HEK293 (cell line): Measurements from ENCODE around the gene TIAL1.
A peak's percentile ranks its signal among the peaks of the same experiment; 100 is the strongest.

ENCODE experiments used
- BCL11B ChIP-seq: fragments of 450-650 bp; formaldehyde crosslinking; IDR thresholded peaks from 2 replicates; pipeline ENCODE4 v1.5.1; 2016; ENCODE audit warnings: low read depth, missing biosample characterization, missing genetic modification characterization
- HOXC10 ChIP-seq: sonication (generic); formaldehyde crosslinking; IDR thresholded peaks from 2 replicates; pipeline ENCODE4 v1.8.1; 2023; ENCODE audit warnings: mild to moderate bottlenecking, missing genetic modification reagents
- IKZF3 ChIP-seq: fragments of 450-650 bp; IDR thresholded peaks from 2 replicates; pipeline ENCODE4 v1.5.0; 2018; ENCODE audit warnings: missing biosample characterization, mild to moderate bottlenecking, missing genetic modification characterization, moderate library complexity
- KLF10 ChIP-seq: fragments of 450-650 bp; IDR thresholded peaks from 2 replicates; pipeline ENCODE4 v1.5.1; 2018; ENCODE audit warnings: missing biosample characterization, mild to moderate bottlenecking, missing genetic modification characterization
- KLF16 ChIP-seq: fragments of 450-650 bp; formaldehyde crosslinking; IDR thresholded peaks from 2 replicates; pipeline ENCODE4 v1.5.1; 2017; ENCODE audit warnings: missing biosample characterization, missing genetic modification characterization
- REPIN1 ChIP-seq: fragments of 450-650 bp; formaldehyde crosslinking; IDR thresholded peaks from 2 replicates; pipeline ENCODE4 v1.5.1; 2017; ENCODE audit warnings: missing biosample characterization, missing genetic modification characterization, low read depth
- SCRT2 ChIP-seq: fragments of 450-650 bp; formaldehyde crosslinking; IDR thresholded peaks from 2 replicates; pipeline ENCODE4 v1.5.1; 2016; ENCODE audit warnings: missing biosample characterization, missing genetic modification characterization
- SP2 ChIP-seq: fragments of 450-650 bp; formaldehyde crosslinking; IDR thresholded peaks from 2 replicates; pipeline ENCODE4 v1.5.1; 2016; ENCODE audit warnings: missing biosample characterization, missing genetic modification characterization
- TCF7L2 ChIP-seq: IDR thresholded peaks from 2 replicates; pipeline ENCODE4 v1.6.1; 2011; ENCODE audit warnings: low read depth, mild to moderate bottlenecking, inconsistent platforms, low read length, moderate library complexity, borderline replicate concordance
- ZBTB10 ChIP-seq: fragments of 450-650 bp; formaldehyde crosslinking; IDR thresholded peaks from 2 replicates; pipeline ENCODE4 v1.5.1; 2016; ENCODE audit warnings: missing biosample characterization, missing genetic modification characterization
- ZBTB21 ChIP-seq: fragments of 450-650 bp; formaldehyde crosslinking; IDR thresholded peaks from 2 replicates; pipeline ENCODE4 v1.5.1; 2017; ENCODE audit warnings: missing biosample characterization, missing genetic modification characterization
- ZBTB6 ChIP-seq: fragments of 450-650 bp; formaldehyde crosslinking; IDR thresholded peaks from 2 replicates; pipeline ENCODE4 v1.5.1; 2017; ENCODE audit warnings: missing biosample characterization, missing genetic modification characterization
- ZEB2 ChIP-seq: fragments of 450-650 bp; formaldehyde crosslinking; IDR thresholded peaks from 2 replicates; pipeline ENCODE4 v1.5.1; 2016; ENCODE audit warnings: missing biosample characterization, missing genetic modification characterization
- ZNF175 ChIP-seq: fragments of 450-650 bp; formaldehyde crosslinking; IDR thresholded peaks from 2 replicates; pipeline ENCODE4 v1.5.1; 2016; ENCODE audit warnings: missing biosample characterization, missing genetic modification characterization
- ZNF2 ChIP-seq: fragments of 450-650 bp; formaldehyde crosslinking; IDR thresholded peaks from 2 replicates; pipeline ENCODE4 v1.5.1; 2016; ENCODE audit warnings: missing biosample characterization, missing genetic modification characterization
- ZNF239 ChIP-seq: fragments of 450-650 bp; formaldehyde crosslinking; IDR thresholded peaks from 2 replicates; pipeline ENCODE4 v1.5.1; 2016; ENCODE audit warnings: missing biosample characterization, missing genetic modification characterization
- ZNF404 ChIP-seq: fragments of 450-650 bp; formaldehyde crosslinking; IDR thresholded peaks from 2 replicates; pipeline ENCODE4 v1.5.1; 2017; ENCODE audit warnings: missing biosample characterization, missing genetic modification characterization
- ZNF426 ChIP-seq: fragments of 450-650 bp; formaldehyde crosslinking; IDR thresholded peaks from 2 replicates; pipeline ENCODE4 v1.5.1; 2017; ENCODE audit warnings: missing biosample characterization, missing genetic modification characterization, mild to moderate bottlenecking, inconsistent platforms, moderate library complexity
- ZNF510 ChIP-seq: fragments of 450-650 bp; formaldehyde crosslinking; IDR thresholded peaks from 2 replicates; pipeline ENCODE4 v1.5.1; 2018; ENCODE audit warnings: mild to moderate bottlenecking, missing genetic modification characterization, missing biosample characterization; ENCODE audit not compliant: insufficient replicate concordance
- ZNF514 ChIP-seq: fragments of 450-650 bp; formaldehyde crosslinking; IDR thresholded peaks from 2 replicates; pipeline ENCODE4 v1.5.1; 2016; ENCODE audit warnings: missing biosample characterization, missing genetic modification characterization
- ZNF548 ChIP-seq: fragments of 450-650 bp; formaldehyde crosslinking; IDR thresholded peaks from 2 replicates; pipeline ENCODE4 v1.5.1; 2016; ENCODE audit warnings: missing biosample characterization, missing genetic modification characterization
- ZNF600 ChIP-seq: fragments of 450-650 bp; formaldehyde crosslinking; IDR thresholded peaks from 2 replicates; pipeline ENCODE4 v1.5.1; 2016; ENCODE audit warnings: missing biosample characterization, missing genetic modification characterization
- ZNF623 ChIP-seq: fragments of 450-650 bp; formaldehyde crosslinking; IDR thresholded peaks from 2 replicates; pipeline ENCODE4 v1.5.1; 2016; ENCODE audit warnings: missing biosample characterization, missing genetic modification characterization
- ZNF660 ChIP-seq: fragments of 450-650 bp; IDR thresholded peaks from 2 replicates; pipeline ENCODE4 v1.5.1; 2018; ENCODE audit warnings: missing biosample characterization, mild to moderate bottlenecking, missing genetic modification characterization
- ZNF707 ChIP-seq: fragments of 450-650 bp; formaldehyde crosslinking; IDR thresholded peaks from 2 replicates; pipeline ENCODE4 v1.5.1; 2016; ENCODE audit warnings: missing biosample characterization, missing genetic modification characterization
- ZNF768 ChIP-seq: fragments of 450-650 bp; formaldehyde crosslinking; IDR thresholded peaks from 2 replicates; pipeline ENCODE4 v1.5.1; 2018; ENCODE audit warnings: missing biosample characterization, mild to moderate bottlenecking, missing genetic modification characterization
- ZNF776 ChIP-seq: fragments of 450-650 bp; formaldehyde crosslinking; IDR thresholded peaks from 2 replicates; pipeline ENCODE4 v1.5.0; 2017; ENCODE audit warnings: missing biosample characterization, missing genetic modification characterization, borderline replicate concordance
- ZNF792 ChIP-seq: fragments of 450-650 bp; formaldehyde crosslinking; IDR thresholded peaks from 2 replicates; pipeline ENCODE4 v1.5.1; 2016; ENCODE audit warnings: missing biosample characterization, missing genetic modification characterization
- TF ChIP-seq, protein P1 (sequence below): fragments of 450-650 bp; formaldehyde crosslinking; IDR thresholded peaks from 2 replicates; pipeline ENCODE4 v1.5.1; 2017; ENCODE audit warnings: missing biosample characterization, missing genetic modification characterization
- TF ChIP-seq, protein P2 (sequence below): fragments of 450-650 bp; formaldehyde crosslinking; IDR thresholded peaks from 2 replicates; pipeline ENCODE4 v1.5.1; 2016; ENCODE audit warnings: missing biosample characterization, missing genetic modification characterization
- TF ChIP-seq, protein P3 (sequence below): fragments of 450-650 bp; formaldehyde crosslinking; IDR thresholded peaks from 2 replicates; pipeline ENCODE4 v1.5.1; 2017; ENCODE audit warnings: missing biosample characterization, missing genetic modification characterization

Gene TIAL1

DNA sequence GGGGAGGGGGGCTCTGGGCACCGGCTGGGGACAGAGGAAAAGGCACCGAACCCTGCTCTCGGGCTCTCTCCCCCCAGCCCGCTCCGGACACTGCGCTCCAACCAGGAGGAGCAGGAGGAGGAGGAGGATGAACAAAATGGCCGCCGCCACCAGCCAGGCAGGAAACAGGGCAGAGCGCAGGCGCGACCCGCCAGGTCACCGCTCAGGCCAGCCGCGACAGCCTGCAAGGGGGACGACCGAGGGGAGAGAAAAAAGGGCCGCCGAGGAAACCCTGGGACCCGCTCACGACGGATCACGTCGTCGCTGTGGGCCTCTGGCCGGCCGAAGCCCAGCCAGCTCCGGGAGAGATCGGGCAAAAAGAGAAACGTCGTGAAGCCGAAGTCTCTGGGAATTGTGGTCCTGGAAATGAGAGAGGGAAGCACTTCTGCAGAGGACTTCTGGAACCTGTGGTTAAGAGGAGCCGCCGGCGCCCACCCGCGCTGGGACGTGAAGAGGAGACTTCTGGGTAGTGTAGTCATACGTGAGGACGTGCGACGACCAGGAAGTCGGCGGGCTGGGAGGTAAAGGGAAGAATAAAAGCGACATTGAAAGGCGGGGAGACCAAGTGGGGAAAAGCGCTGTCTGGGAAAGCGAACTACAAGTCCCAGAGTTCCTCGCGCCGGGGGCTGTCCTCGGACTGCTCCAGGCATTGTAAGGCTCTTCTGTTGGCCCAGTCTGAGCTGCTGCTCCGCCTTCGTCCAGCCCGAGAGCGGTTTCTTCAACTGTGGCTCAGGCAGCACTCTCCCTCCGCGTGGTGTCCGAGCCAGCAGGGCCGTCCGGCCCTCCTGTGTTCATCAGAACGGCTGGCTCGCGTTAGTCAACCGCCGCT is at the start of gene TIAL1 (continued):
- TF ChIP-seq ZNF426 (tag by site-specific recombination) (no peak), ZNF600 (peak; percentile 76), SCRT2 (tag by site-specific recombination) (peak; percentile 79), ZNF239 (tag by site-specific recombination) (no peak), SP2 (tag by site-specific recombination) (peak; percentile 76), ZNF175 (tag by site-specific recombination) (no peak), ZBTB6 (tag by site-specific recombination) (0 out of 2 replicates have a peak, but pooled peaks have one; percentile 2), HOXC10 (no peak), ZBTB10 (tag by site-specific recombination) (no peak), ZNF792 (tag by site-specific recombination) (no peak), ZNF510 (tag by site-specific recombination) (no peak), TCF7L2 (no peak; the same call in 1 of the 2 replicates), ZNF660 (tag by site-specific recombination) (peak; percentile 7), ZNF776 (tag by site-specific recombination) (no peak), ZNF548 (tag by site-specific recombination) (no peak), ZNF707 (tag by site-specific recombination) (no peak), KLF10 (tag by site-specific recombination) (no peak; the same call in 1 of the 2 replicates), ZNF514 (tag by site-specific recombination) (no peak), IKZF3 (peak; percentile 94), ZNF768 (tag by site-specific recombination) (no peak), BCL11B (tag by site-specific recombination) (peak; percentile 97), REPIN1 (tag by site-specific recombination) (0 out of 2 replicates have a peak, but pooled peaks have one; percentile 36), ZNF623 (tag by site-specific recombination) (peak; percentile 22; the same call in 1 of the 2 replicates), ZBTB21 (tag by site-specific recombination) (peak; percentile 46; the same call in 1 of the 2 replicates), ZEB2 (tag by site-specific recombination) (peak; percentile 33), ZNF2 (tag by site-specific recombination) (no peak; the same call in none of the 2 replicates), KLF16 (tag by site-specific recombination) (peak; percentile 82; the same call in 1 of the 2 replicates), ZNF404 (tag by site-specific recombination) (no peak)
- TF ChIP-seq, protein P1, sequence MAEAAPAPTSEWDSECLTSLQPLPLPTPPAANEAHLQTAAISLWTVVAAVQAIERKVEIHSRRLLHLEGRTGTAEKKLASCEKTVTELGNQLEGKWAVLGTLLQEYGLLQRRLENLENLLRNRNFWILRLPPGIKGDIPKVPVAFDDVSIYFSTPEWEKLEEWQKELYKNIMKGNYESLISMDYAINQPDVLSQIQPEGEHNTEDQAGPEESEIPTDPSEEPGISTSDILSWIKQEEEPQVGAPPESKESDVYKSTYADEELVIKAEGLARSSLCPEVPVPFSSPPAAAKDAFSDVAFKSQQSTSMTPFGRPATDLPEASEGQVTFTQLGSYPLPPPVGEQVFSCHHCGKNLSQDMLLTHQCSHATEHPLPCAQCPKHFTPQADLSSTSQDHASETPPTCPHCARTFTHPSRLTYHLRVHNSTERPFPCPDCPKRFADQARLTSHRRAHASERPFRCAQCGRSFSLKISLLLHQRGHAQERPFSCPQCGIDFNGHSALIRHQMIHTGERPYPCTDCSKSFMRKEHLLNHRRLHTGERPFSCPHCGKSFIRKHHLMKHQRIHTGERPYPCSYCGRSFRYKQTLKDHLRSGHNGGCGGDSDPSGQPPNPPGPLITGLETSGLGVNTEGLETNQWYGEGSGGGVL (tag by site-specific recombination) = peak; percentile 25; the same call in 1 of the 2 replicates
- TF ChIP-seq, protein P2, sequence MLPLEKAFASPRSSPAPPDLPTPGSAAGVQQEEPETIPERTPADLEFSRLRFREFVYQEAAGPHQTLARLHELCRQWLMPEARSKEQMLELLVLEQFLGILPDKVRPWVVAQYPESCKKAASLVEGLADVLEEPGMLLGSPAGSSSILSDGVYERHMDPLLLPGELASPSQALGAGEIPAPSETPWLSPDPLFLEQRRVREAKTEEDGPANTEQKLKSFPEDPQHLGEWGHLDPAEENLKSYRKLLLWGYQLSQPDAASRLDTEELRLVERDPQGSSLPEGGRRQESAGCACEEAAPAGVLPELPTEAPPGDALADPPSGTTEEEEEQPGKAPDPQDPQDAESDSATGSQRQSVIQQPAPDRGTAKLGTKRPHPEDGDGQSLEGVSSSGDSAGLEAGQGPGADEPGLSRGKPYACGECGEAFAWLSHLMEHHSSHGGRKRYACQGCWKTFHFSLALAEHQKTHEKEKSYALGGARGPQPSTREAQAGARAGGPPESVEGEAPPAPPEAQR (tag by site-specific recombination) = no peak
- TF ChIP-seq, protein P3, sequence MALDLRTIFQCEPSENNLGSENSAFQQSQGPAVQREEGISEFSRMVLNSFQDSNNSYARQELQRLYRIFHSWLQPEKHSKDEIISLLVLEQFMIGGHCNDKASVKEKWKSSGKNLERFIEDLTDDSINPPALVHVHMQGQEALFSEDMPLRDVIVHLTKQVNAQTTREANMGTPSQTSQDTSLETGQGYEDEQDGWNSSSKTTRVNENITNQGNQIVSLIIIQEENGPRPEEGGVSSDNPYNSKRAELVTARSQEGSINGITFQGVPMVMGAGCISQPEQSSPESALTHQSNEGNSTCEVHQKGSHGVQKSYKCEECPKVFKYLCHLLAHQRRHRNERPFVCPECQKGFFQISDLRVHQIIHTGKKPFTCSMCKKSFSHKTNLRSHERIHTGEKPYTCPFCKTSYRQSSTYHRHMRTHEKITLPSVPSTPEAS = peak; percentile 11; the same call in 1 of the 2 replicates
